Measurements from ENCODE around the gene ANXA6.

ANXA6 gene

GRCh38 chr5:151130235-151130921, 27.2 kb downstream of the ANXA6 start:
- Histone ChIP-seq H3K4me1 (ENCODE audit: control insufficient read depth, insufficient read depth, low read length) (no peaks in the 10 kb centered on the region), H3K27ac (ENCODE audit: low read length) (no peak overlapping the region), H3K4me3 (ENCODE audit: low read length) (no peak overlapping the region), H3K36me3 (ENCODE audit: control insufficient read depth, insufficient read depth, low read length) (peaks cover 18% of the 10 kb centered on the region; the same call in 1 of the 2 replicates), H3K27me3 (ENCODE audit: control insufficient read depth, insufficient read depth, low read length) (no peaks in the 10 kb centered on the region), H3K9me3 (ENCODE audit: control insufficient read depth, insufficient read depth, low read length) (no peaks in the 10 kb centered on the region)
- no peak for DNase-seq (ENCODE audit: low read depth, low spot score)
- WGBS (ENCODE audit: insufficient coverage, insufficient read length), result no CpG with 5 or more reads among the region's 8 CpGs

- Histone ChIP-seq H3K4me3 (ENCODE audit: low read length) (no peak overlapping the region), H3K36me3 (ENCODE audit: control insufficient read depth, insufficient read depth, low read length) (peaks cover 14% of the 10 kb centered on the region; the same call in 1 of the 2 replicates), H3K9me3 (ENCODE audit: control insufficient read depth, insufficient read depth, low read length) (no peaks in the 10 kb centered on the region), H3K27ac (ENCODE audit: low read length) (no peak overlapping the region), H3K27me3 (ENCODE audit: control insufficient read depth, insufficient read depth, low read length) (no peaks in the 10 kb centered on the region), H3K4me1 (ENCODE audit: control insufficient read depth, insufficient read depth, low read length) (no peaks in the 10 kb centered on the region)
- WGBS (ENCODE audit: insufficient coverage, insufficient read length), result no CpG with 5 or more reads among the region's 4 CpGs
- no peak for DNase-seq (ENCODE audit: low read depth, low spot score)
Measured at GRCh38 chr5:151128817-151129216, 28.8 kb downstream of the ANXA6 start.

- H3K27ac ChIP-seq (ENCODE audit: low read length), result no peak overlapping the region
- H3K27me3 ChIP-seq (ENCODE audit: control insufficient read depth, insufficient read depth, low read length), result no peaks in the 10 kb centered on the region; the same call in 1 of the 2 replicates
- H3K9me3 ChIP-seq (ENCODE audit: control insufficient read depth, insufficient read depth, low read length), result no peaks in the 10 kb centered on the region
- H3K4me3 ChIP-seq (ENCODE audit: low read length), result no peak overlapping the region
- H3K4me1 ChIP-seq (ENCODE audit: control insufficient read depth, insufficient read depth, low read length), result no peaks in the 10 kb centered on the region
- no CpG with 5 or more reads among the region's 8 CpGs for WGBS (ENCODE audit: insufficient coverage, insufficient read length)
- DNase-seq (ENCODE audit: low read depth, low spot score), result no peak
- peaks cover 12% of the 10 kb centered on the region; the same call in 1 of the 2 replicates for H3K36me3 ChIP-seq (ENCODE audit: control insufficient read depth, insufficient read depth, low read length)
Measured at GRCh38 chr5:151127926-151128325, 29.7 kb downstream of the ANXA6 start.

GRCh38 chr5:151126199-151126645, 31.4 kb downstream of the ANXA6 start:
- DNase-seq (ENCODE audit: low read depth, low spot score), result peak; percentile 25
- H3K4me1 ChIP-seq (ENCODE audit: control insufficient read depth, insufficient read depth, low read length), result no peaks in the 10 kb centered on the region
- H3K27me3 ChIP-seq (ENCODE audit: control insufficient read depth, insufficient read depth, low read length), result no peaks in the 10 kb centered on the region; the same call in 1 of the 2 replicates
- H3K36me3 ChIP-seq (ENCODE audit: control insufficient read depth, insufficient read depth, low read length), result peaks cover 9% of the 10 kb centered on the region
- no peak overlapping the region for H3K4me3 ChIP-seq (ENCODE audit: low read length)
- no peak overlapping the region for H3K27ac ChIP-seq (ENCODE audit: low read length)
- no peaks in the 10 kb centered on the region for H3K9me3 ChIP-seq (ENCODE audit: control insufficient read depth, insufficient read depth, low read length)
- no CpG with 5 or more reads among the region's 9 CpGs for WGBS (ENCODE audit: insufficient coverage, insufficient read length)

GRCh38 chr5:151125421-151125820, 32.2 kb downstream of the ANXA6 start:
- H3K4me1 ChIP-seq (ENCODE audit: control insufficient read depth, insufficient read depth, low read length), result no peaks in the 10 kb centered on the region
- no peak overlapping the region for H3K4me3 ChIP-seq (ENCODE audit: low read length)
- H3K27me3 ChIP-seq (ENCODE audit: control insufficient read depth, insufficient read depth, low read length), result no peaks in the 10 kb centered on the region; the same call in 1 of the 2 replicates
- DNase-seq (ENCODE audit: low read depth, low spot score), result no peak
- H3K36me3 ChIP-seq (ENCODE audit: control insufficient read depth, insufficient read depth, low read length), result peaks cover 5% of the 10 kb centered on the region
- no peaks in the 10 kb centered on the region for H3K9me3 ChIP-seq (ENCODE audit: control insufficient read depth, insufficient read depth, low read length)
- H3K27ac ChIP-seq (ENCODE audit: low read length), result no peak overlapping the region
- no CpG with 5 or more reads among the region's 7 CpGs for WGBS (ENCODE audit: insufficient coverage, insufficient read length)

- Histone ChIP-seq H3K36me3 (ENCODE audit: control insufficient read depth, insufficient read depth, low read length) (peaks cover 5% of the 10 kb centered on the region), H3K27ac (ENCODE audit: low read length) (no peak overlapping the region), H3K9me3 (ENCODE audit: control insufficient read depth, insufficient read depth, low read length) (no peaks in the 10 kb centered on the region), H3K27me3 (ENCODE audit: control insufficient read depth, insufficient read depth, low read length) (no peaks in the 10 kb centered on the region; the same call in 1 of the 2 replicates), H3K4me3 (ENCODE audit: low read length) (no peak overlapping the region), H3K4me1 (ENCODE audit: control insufficient read depth, insufficient read depth, low read length) (no peaks in the 10 kb centered on the region)
- WGBS (ENCODE audit: insufficient coverage, insufficient read length), result no CpG with 5 or more reads among the region's 17 CpGs
- no peak for DNase-seq (ENCODE audit: low read depth, low spot score)
Measured at GRCh38 chr5:151123897-151124751, 33.5 kb downstream of the ANXA6 start.

- H3K36me3 ChIP-seq (ENCODE audit: control insufficient read depth, insufficient read depth, low read length), result peaks cover 5% of the 10 kb centered on the region
- no peaks in the 10 kb centered on the region for H3K4me1 ChIP-seq (ENCODE audit: control insufficient read depth, insufficient read depth, low read length)
- no peak overlapping the region for H3K4me3 ChIP-seq (ENCODE audit: low read length)
- no peak for DNase-seq (ENCODE audit: low read depth, low spot score)
- no peaks in the 10 kb centered on the region for H3K9me3 ChIP-seq (ENCODE audit: control insufficient read depth, insufficient read depth, low read length)
- H3K27ac ChIP-seq (ENCODE audit: low read length), result no peak overlapping the region
- WGBS (ENCODE audit: insufficient coverage, insufficient read length), result no CpG with 5 or more reads among the region's 14 CpGs
- no peaks in the 10 kb centered on the region; the same call in 1 of the 2 replicates for H3K27me3 ChIP-seq (ENCODE audit: control insufficient read depth, insufficient read depth, low read length)
Measured at GRCh38 chr5:151122828-151123227, 34.8 kb downstream of the ANXA6 start.

- DNase-seq (ENCODE audit: low read depth, low spot score), result no peak
- H3K27ac ChIP-seq (ENCODE audit: low read length), result no peak overlapping the region
- no peaks in the 10 kb centered on the region; the same call in 1 of the 2 replicates for H3K27me3 ChIP-seq (ENCODE audit: control insufficient read depth, insufficient read depth, low read length)
- no peaks in the 10 kb centered on the region for H3K4me1 ChIP-seq (ENCODE audit: control insufficient read depth, insufficient read depth, low read length)
- no CpG with 5 or more reads among the region's 5 CpGs for WGBS (ENCODE audit: insufficient coverage, insufficient read length)
- H3K9me3 ChIP-seq (ENCODE audit: control insufficient read depth, insufficient read depth, low read length), result no peaks in the 10 kb centered on the region
- H3K36me3 ChIP-seq (ENCODE audit: control insufficient read depth, insufficient read depth, low read length), result peaks cover 5% of the 10 kb centered on the region
- no peak overlapping the region for H3K4me3 ChIP-seq (ENCODE audit: low read length)
Measured at GRCh38 chr5:151121665-151122064, 35.9 kb downstream of the ANXA6 start.

- peaks cover 5% of the 10 kb centered on the region for H3K36me3 ChIP-seq (ENCODE audit: control insufficient read depth, insufficient read depth, low read length)
Measured at GRCh38 chr5:151121095-151121494, 36.5 kb downstream of the ANXA6 start.

GRCh38 chr5:151118913-151119575, 38.5 kb downstream of the ANXA6 start:
- H3K36me3 ChIP-seq (ENCODE audit: control insufficient read depth, insufficient read depth, low read length), result peaks cover 5% of the 10 kb centered on the region
- no peaks in the 10 kb centered on the region; the same call in 1 of the 2 replicates for H3K27me3 ChIP-seq (ENCODE audit: control insufficient read depth, insufficient read depth, low read length)
- no peaks in the 10 kb centered on the region for H3K9me3 ChIP-seq (ENCODE audit: control insufficient read depth, insufficient read depth, low read length)
- no peak overlapping the region for H3K27ac ChIP-seq (ENCODE audit: low read length)
- no peak overlapping the region for H3K4me3 ChIP-seq (ENCODE audit: low read length)
- WGBS (ENCODE audit: insufficient coverage, insufficient read length), result no CpG with 5 or more reads among the region's 7 CpGs
- H3K4me1 ChIP-seq (ENCODE audit: control insufficient read depth, insufficient read depth, low read length), result no peaks in the 10 kb centered on the region
- no peak for DNase-seq (ENCODE audit: low read depth, low spot score)

More at GRCh38 chr5:151121095-151121494, 36.5 kb downstream of the ANXA6 start:
- no peaks in the 10 kb centered on the region for H3K4me1 ChIP-seq (ENCODE audit: control insufficient read depth, insufficient read depth, low read length)
- DNase-seq (ENCODE audit: low read depth, low spot score), result no peak
- no peaks in the 10 kb centered on the region for H3K9me3 ChIP-seq (ENCODE audit: control insufficient read depth, insufficient read depth, low read length)
- H3K27ac ChIP-seq (ENCODE audit: low read length), result no peak overlapping the region
- no peaks in the 10 kb centered on the region; the same call in 1 of the 2 replicates for H3K27me3 ChIP-seq (ENCODE audit: control insufficient read depth, insufficient read depth, low read length)
- H3K4me3 ChIP-seq (ENCODE audit: low read length), result no peak overlapping the region
- no CpG with 5 or more reads among the region's 2 CpGs for WGBS (ENCODE audit: insufficient coverage, insufficient read length)
